GM21576 (cell line): ENCODE data around the gene PHACTR3.

Experiments
- ATAC-seq: cut with Tn5 transposase; IDR thresholded peaks from one replicate; pipeline ENCODE4 v1.9.1; 2021; ENCODE audit warnings: mild to moderate bottlenecking, moderate library complexity; ENCODE audit not compliant: unreplicated experiment

The PHACTR3 gene

GRCh38 chr20:59688356-59688755 lies 84.0 kb downstream of the PHACTR3 start:
- no peak for ATAC-seq

GRCh38 chr20:59688999-59689398 lies 84.7 kb downstream of the PHACTR3 start:
- no peak for ATAC-seq

GRCh38 chr20:59690101-59690500 lies 85.8 kb downstream of the PHACTR3 start:
- no peak for ATAC-seq

- no peak for ATAC-seq
Observed at GRCh38 chr20:59690976-59691375, 86.6 kb downstream of the PHACTR3 start.

GRCh38 chr20:59692139-59692538 lies 87.8 kb downstream of the PHACTR3 start:
- ATAC-seq: no peak

DNA sequence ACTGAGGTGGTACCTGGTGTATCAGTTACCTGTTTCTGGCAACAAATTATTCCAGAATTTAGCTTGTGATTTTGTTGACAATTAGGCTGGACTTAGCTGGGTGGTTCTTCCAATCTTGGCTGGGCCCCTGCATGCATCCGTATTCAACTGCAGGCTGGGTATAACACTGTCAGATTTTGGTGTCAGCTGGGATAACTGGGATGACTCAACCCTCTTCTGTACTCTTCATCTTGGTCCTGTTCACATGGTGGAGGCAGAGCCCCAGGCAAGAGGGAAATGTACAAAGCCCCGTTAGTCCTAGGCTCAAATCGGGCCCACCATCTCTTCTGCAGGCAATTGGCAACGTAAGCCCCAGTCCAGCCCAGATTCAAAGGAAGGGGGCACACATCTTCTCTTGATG lies 89.2 kb downstream of the PHACTR3 start:
- ATAC-seq: no peak

GRCh38 chr20:59696476-59696875 lies 92.1 kb downstream of the PHACTR3 start:
- ATAC-seq: no peak

DNA sequence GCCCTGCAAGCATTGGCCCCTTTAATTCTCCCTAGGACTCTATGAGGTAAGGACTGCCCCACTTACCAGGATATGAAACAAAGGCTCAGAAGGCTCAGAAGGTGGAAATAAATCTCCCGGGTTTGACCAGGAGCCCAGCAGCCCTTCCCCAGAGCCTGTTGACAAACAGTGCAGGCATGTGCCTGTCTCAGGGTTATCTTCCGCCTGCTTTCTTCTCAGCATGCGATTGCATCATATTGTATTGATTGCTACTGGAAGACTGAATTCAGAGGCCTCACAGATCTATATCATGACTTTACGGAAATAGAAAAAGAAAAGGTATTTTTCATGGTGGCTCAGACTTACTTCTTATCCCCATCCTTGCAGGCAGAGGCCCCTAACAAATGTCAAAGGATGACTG lies 92.7 kb downstream of the PHACTR3 start:
- ATAC-seq: no peak

GRCh38 chr20:59698598-59698997 lies 94.3 kb downstream of the PHACTR3 start:
- no peak for ATAC-seq

DNA sequence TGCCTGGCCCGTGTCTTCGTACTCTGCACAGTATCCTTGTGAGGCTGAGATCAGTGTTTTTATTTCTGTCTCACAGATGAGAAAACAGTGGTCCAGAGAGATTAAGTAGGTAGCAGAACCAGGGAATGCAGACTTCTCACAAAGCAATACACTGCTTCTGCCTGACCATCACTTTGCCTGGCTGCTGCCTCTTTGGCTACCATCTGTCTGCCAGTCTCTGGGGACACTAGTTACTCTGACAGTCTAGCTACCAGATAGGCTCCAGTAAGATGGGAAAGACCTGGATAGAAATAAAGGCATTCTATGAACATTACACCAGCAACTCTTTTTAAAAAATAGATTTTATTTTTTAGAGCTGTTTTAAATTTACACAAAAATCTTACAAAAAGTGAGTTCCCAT lies 96.9 kb downstream of the PHACTR3 start:
- ATAC-seq: no peak

DNA sequence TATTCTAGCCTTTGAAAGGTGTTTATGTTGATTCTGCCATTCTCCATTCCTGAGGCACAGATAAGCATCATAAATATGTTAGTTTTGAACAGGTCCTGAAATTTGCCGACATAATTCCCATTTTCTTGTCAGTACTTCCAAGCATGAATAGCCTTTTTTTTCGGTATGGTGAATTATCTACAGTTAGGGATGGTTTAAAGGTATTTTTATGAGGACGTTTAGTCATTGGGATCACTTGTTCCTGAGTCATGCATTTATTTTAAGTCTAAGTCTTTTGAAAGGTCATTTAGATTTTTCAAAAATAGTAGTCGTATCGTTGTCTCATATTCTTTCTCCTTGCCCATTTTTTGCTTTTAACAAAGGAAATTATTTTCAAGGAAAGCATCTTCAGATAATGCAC lies 98.7 kb downstream of the PHACTR3 start:
- ATAC-seq: no peak

DNA sequence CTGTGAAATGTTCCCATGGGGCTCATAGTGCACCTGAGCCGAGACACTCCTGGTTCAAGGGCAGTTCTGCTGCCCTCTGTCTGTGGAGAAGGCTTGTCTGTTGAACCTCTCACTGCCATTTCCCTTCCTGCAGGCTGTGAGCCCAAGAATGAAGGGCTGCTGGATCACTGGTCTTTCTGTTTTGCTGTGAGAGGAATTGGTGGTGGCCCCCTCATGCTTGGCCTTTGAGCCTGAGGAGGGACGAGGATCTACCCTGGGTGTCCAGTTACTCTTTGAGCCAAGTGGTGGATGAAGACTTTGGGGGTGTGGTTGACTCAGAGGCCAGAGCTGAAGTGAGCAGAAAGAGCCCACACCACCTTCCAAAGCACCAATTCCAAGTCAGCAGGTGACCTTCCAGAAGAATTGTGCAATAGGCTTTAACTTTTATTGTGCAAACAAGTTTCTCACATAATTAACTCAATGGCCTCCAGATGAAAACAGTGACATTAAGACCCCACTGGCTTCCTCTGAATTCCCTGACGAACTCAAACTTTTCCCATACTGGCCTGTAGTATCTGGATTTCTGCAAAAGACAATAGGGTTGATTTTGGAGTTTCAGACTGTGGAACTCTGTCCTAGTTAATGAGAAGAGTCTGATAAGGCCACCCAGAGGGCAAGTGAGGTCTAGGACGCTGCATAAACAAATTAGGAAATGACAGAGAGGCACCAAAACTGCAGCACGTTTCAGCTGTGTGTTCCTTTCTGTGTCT lies 101.5 kb downstream of the PHACTR3 start:
- no peak for ATAC-seq

GRCh38 chr20:59706400-59706693 lies 102.0 kb downstream of the PHACTR3 start:
- no peak for ATAC-seq

GRCh38 chr20:59708326-59708725 lies 104.0 kb downstream of the PHACTR3 start:
- no peak for ATAC-seq

GRCh38 chr20:59709636-59710035 lies 105.3 kb downstream of the PHACTR3 start:
- no peak for ATAC-seq

- no peak for ATAC-seq
Observed at GRCh38 chr20:59718071-59718470, 113.7 kb downstream of the PHACTR3 start.

- ATAC-seq: no peak
Observed at GRCh38 chr20:59718751-59719150, 114.4 kb downstream of the PHACTR3 start.

GRCh38 chr20:59720013-59720412 lies 115.7 kb downstream of the PHACTR3 start:
- ATAC-seq: no peak

DNA sequence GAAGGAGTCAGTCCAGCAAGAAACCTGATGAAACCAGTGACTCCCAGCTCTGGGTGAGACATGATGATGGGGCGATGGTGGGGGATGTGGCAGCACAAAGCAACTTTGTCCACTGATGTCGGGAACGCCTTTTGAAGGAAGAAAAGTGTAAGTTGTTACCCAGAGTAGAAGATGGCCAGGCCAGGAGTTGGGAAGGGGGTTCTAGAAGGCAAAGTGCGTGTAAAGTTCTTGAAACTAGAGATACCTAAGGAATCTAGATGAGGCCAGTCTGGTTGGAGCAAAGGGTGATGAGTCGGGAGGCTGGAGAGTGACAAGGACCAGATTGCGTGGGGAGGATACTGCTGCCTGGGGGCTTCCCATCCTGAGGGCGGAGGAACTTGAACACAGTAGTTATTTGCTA lies 117.0 kb downstream of the PHACTR3 start:
- no peak for ATAC-seq

GRCh38 chr20:59723108-59723500 lies 118.8 kb downstream of the PHACTR3 start:
- no peak for ATAC-seq

DNA sequence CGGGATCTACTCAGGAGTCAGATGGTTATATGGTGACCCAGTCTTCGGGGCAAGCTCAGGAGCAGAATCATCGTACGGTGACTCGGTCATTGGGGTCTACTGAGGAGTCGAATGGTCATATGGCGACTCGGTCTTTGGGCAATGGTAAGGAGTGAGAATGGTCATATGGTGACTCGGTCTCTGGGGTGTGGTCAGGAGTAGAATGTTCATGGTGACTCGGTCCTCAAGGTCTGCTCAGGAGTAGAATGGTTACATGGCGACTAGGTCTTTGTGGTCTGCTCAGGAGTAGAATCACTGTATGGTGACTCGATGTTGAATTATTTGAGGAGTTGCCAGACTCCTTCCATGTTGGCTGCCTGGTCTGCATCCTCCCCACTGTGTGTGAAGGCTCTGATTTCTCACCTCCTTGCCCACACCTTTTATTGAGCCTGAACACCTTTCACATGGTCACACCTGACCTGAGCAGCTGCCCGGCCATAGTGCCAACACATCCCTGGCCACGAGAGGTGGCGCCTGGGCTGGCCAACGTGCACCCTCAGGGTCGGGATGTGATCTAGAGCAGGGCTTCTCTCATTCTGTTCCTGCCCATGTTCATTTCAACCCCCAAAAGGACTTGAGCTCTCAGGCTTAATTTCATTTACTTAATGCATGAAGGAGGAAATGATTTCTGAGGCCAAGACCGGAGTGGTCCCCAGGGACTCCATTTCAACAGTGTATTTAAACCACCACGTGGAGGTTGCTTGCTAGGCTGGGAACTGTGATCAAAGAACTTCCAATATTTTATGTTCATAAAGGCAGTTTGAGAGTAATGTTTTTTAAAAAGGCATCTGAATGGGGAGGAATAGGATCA lies 119.5 kb downstream of the PHACTR3 start:
- no peak for ATAC-seq
